Stimulated activated CD8-positive, alpha-beta memory T cell treated with anti-CD3 and anti-CD28 coated beads, Interleukin-4, amount 100 ng/mL, for 48 hours (primary cell): Measurements from ENCODE around the gene ITGA7.

Experiments
- DNase-seq: peaks from one replicate; pipeline ENCODE4 v3.0.0-alpha.2; 2020

The ITGA7 gene

GRCh38 chr12:55636853-55637252, 70.9 kb downstream of the ITGA7 start, which contains the start of gene OR10P1:
Gene OR10P1 (plus strand): TSS chr12:55636892. CDS start chr12:55636892, 0 bp downstream.
- no peak for DNase-seq

GRCh38 chr12:55636116-55636655, 71.5 kb downstream of the ITGA7 start:
- no peak for DNase-seq
